DMS153 treated with DMSO at 0.1 percent for 48 hours (cell line): Measurements from ENCODE around the gene ST14.

Source experiments
- DNase-seq: peaks from one replicate; lab custom pipeline; 2025; ENCODE audit not compliant: unreplicated experiment; lab: John Stamatoyannopoulos, UW

Gene ST14

GRCh38 chr11:130133716-130134115 lies 25.9 kb upstream of the ST14 start:
- no peak for DNase-seq

DNA sequence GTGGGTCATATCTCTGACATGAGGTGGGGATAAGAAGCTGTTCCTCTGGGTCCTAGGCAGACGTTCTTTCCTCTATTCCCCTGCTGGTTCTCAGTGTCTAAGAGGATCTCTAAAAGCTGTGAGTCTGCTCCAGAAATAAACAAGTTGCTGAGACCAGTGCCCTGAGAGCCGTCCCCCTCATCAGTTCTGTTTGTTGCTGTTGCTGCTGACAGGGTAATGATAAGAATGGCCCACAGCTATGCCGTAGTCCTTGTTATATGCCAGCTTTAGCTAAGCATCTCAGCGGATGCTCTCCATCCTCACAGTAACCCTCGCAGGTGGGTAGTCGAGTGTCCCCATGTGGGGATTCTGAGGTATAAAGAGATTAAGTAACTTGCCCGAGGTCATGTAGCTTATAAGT lies 23.5 kb upstream of the ST14 start:
- no peak for DNase-seq

GRCh38 chr11:130137999-130138398 lies 21.6 kb upstream of the ST14 start:
- no peak for DNase-seq

DNA sequence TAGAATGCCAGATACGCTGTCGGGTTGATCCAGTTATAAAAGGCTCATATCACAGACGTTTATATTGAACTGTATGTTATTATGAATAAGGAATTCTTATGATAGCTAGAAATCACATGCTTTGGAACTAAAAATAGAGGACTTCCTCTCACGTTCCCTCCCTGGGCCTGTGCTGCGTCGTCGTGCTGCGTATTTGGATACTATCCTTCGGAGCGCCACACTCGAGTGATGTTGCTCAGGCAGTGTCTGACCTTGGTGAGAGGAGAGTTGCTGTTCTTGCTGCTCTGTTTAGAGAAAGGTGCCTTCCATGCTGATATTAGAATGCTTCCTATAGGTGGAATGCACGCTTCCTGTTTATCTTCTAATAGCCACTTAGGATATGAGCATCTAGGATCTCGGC lies 20.2 kb upstream of the ST14 start:
- no peak for DNase-seq

- DNase-seq, result no peak
Observed at GRCh38 chr11:130141561-130142341, 17.8 kb upstream of the ST14 start.

GRCh38 chr11:130144141-130144540 lies 15.4 kb upstream of the ST14 start:
- DNase-seq, result no peak

- no peak for DNase-seq
Observed at GRCh38 chr11:130144861-130145281, 14.7 kb upstream of the ST14 start.

DNA sequence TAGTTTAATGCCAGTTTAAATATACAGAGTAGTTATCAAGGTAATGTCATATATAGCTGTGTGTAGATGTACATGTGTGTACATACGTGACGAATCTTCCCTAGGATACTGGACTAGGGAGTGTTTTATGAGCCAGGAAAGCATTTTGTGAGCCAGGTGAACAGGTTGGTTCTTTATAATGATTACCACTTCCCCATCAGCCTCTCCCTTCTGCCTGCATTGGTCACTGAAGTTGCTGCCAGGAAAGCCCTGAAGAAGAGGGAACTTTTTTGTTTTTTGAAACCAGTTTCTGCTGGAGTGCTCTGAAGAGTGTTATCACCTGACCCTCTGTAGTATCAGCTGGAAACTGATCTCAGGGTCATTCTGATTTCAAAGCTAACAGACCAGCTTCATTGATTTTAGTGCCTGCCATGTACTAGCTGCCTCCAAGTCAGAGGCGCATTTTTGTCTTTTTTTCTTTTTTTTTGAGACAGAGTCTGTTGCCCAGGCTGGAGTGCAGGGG lies 14.2 kb upstream of the ST14 start:
- no peak for DNase-seq

GRCh38 chr11:130145975-130146776 lies 13.4 kb upstream of the ST14 start:
- DNase-seq, result no peak

GRCh38 chr11:130146796-130147195 lies 12.8 kb upstream of the ST14 start:
- DNase-seq, result no peak

- no peak for DNase-seq
Observed at GRCh38 chr11:130148796-130149326, 10.7 kb upstream of the ST14 start.

DNA sequence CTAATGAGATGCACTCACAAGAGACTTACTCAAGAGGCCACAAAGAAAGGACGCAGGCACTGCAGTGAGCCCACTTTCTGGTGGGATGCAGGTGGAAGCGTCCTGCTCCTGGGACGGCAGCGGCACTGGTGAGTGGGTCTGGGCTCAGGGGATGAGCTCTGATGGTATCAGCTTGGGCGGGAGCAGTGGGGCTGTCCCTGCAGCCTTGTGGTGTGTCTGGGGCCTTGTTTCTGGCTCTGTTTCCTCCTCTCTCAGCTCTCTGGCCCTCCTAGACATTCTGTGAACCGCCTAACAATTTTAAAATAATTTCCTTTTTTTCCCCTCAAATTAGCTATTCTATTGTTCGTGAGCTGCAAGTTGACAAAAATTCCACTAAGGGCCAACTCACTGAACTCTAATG lies 8.8 kb upstream of the ST14 start:
- no peak for DNase-seq

GRCh38 chr11:130151196-130151595 lies 8.4 kb upstream of the ST14 start:
- no peak for DNase-seq

GRCh38 chr11:130156108-130157022 lies 3.2 kb upstream of the ST14 start:
- no peak for DNase-seq

DNA sequence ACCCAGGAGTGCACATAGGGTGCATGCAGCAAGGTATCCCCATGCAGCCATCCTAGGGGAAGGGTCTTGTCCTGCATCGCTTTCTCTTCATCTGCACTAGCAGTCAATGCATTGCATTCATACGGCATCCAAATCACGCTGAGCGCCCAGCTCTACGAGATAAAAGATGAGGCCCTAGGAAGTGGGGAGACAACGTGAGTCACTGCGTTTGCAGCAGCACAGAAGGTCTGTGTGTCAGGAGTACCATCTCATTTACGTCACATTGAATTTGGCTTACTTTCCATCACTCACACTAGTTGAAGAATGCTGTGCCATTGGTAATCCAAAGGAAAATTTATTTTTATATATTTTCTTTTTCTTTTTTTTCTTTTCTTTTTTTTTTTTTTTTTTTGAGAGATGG lies 2.5 kb upstream of the ST14 start:
- DNase-seq, result no peak

- no peak for DNase-seq
Observed at GRCh38 chr11:130157840-130158239, 1.7 kb upstream of the ST14 start.

DNA sequence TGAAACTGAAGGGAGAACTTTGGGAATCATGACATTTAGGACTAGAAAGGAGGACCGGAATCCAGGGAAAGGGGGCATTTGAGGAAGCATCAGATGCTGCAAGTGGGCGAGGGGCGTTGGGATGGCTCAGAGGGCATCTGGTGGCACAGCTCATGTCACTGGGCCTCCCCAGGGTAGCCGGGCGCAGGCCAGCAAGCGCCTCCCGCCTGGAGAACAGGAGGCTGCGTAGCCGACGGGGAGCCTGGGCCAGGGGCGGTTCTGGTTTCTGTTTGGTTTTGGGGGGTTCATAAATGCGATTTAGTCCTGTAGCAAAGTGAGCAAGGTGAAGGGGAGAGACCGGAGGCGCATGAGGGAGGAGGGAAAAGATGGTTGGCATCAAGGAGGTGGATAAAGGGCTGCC lies 443 bp upstream of the ST14 start:
- DNase-seq, result no peak

- no peak for DNase-seq
Observed at GRCh38 chr11:130160498-130161155, 1.0 kb downstream of the ST14 start.

DNA sequence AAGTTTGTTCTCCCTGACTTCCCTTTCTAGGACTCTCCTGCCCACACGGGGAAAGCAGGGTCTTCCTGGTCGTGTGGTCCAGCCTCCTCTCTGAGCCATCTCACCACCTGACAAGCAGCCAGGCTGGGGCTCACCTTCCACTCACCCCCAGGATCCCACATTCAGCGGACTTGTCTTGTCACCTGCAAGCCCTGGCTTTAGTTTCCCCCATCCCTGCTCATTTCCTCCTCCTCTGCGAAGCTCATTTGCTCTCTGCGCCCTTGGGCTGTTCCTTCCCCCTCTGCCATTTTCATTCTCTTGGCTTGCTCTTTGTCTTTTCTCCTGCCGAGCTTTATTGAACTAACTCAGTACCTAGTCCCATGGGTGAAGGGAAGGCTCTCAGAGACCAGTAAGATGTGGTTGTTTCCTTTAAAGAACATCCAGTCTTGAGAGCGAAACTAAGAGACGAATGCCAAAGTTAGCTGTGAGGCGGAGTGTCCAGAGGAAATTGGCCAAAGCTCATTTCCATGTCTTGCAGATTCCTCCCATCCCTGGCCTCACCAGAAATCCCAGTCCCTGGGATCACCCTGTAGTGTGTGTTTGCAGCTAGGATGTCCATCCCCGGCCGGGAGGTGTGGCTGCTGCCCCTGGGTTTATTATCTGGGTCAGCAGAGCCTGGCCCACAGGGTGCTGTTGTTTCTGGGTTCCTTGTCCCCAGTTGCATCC lies 2.0 kb downstream of the ST14 start:
- no peak for DNase-seq

GRCh38 chr11:130162733-130163132 lies 3.2 kb downstream of the ST14 start:
- DNase-seq, result no peak
